Kidney epithelial cell (primary cell): ENCODE results near the gene ERC2. TPM values are rescaled to one million over a fixed set of nuclear protein-coding genes. Genes with fewer than 3 reads are reported as not detected.

Experiments used
- DNase-seq: peaks from one replicate; pipeline ENCODE4 v3.0.0-alpha.2; 2010; ENCODE audit warnings: low read depth
- H3K27me3 ChIP-seq: 2 replicates; pipeline ENCODE4 v1.6.0; 2011; ENCODE audit warnings: low read length; ENCODE audit not compliant: control insufficient read depth, insufficient read depth
- H3K36me3 ChIP-seq: 2 replicates; pipeline ENCODE4 v1.5.1; 2011; ENCODE audit warnings: low read length; ENCODE audit not compliant: control insufficient read depth, insufficient read depth
- H3K4me3 ChIP-seq: 2 replicates; pipeline ENCODE4 v1.5.1; 2011; ENCODE audit warnings: low read depth, mild to moderate bottlenecking, control low read depth, low read length
- total RNA-seq: library from RNA; depleted of rRNA; stranded (reverse); fragments of >200 nt; gene quantifications from 2 replicates; pipeline ENCODE4 v1.2.3, GENCODE V29; 2015
- TF ChIP-seq, protein P1 (sequence below): IDR thresholded peaks from 2 replicates; pipeline ENCODE4 v1.5.1; 2011; ENCODE audit warnings: mild to moderate bottlenecking, moderate library complexity, low read length, control low read depth, inconsistent platforms; ENCODE audit not compliant: insufficient read depth, poor library complexity, severe bottlenecking

ERC2 gene
- total RNA-seq, 1 donor from 2014 or later = 17.0 TPM

- DNase-seq = no peak
- Histone ChIP-seq H3K36me3 (no peaks in the 10 kb centered on the region), H3K27me3 (no peaks in the 10 kb centered on the region), H3K4me3 (no peak overlapping the region)
- TF ChIP-seq, protein P1, sequence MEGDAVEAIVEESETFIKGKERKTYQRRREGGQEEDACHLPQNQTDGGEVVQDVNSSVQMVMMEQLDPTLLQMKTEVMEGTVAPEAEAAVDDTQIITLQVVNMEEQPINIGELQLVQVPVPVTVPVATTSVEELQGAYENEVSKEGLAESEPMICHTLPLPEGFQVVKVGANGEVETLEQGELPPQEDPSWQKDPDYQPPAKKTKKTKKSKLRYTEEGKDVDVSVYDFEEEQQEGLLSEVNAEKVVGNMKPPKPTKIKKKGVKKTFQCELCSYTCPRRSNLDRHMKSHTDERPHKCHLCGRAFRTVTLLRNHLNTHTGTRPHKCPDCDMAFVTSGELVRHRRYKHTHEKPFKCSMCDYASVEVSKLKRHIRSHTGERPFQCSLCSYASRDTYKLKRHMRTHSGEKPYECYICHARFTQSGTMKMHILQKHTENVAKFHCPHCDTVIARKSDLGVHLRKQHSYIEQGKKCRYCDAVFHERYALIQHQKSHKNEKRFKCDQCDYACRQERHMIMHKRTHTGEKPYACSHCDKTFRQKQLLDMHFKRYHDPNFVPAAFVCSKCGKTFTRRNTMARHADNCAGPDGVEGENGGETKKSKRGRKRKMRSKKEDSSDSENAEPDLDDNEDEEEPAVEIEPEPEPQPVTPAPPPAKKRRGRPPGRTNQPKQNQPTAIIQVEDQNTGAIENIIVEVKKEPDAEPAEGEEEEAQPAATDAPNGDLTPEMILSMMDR = no peak
Observed at GRCh38 chr3:56113908-56114307, 354.4 kb downstream of the ERC2 start.

DNA sequence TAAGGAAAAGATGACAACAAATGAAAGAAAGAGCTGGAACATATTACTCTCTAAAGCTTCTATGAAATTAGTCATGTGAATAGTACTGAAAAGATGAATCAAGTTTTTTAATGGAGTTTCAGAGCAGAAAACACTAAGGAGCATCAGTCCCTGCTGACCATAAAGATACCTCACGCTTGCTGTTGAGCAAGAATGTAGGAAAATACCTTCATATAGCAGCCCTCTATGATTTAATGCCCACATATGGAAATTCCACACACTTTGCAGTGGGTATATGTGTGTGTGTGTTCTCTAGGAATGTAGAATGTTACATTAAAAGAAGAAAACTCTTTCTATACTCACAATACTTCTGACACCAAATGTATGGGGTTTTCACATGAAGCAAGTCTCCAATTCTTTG lies 355.0 kb downstream of the ERC2 start:
- Histone ChIP-seq H3K27me3 (no peaks in the 10 kb centered on the region), H3K36me3 (no peaks in the 10 kb centered on the region), H3K4me3 (no peak overlapping the region)
- TF ChIP-seq, protein P1 = no peak
- no peak for DNase-seq

DNA sequence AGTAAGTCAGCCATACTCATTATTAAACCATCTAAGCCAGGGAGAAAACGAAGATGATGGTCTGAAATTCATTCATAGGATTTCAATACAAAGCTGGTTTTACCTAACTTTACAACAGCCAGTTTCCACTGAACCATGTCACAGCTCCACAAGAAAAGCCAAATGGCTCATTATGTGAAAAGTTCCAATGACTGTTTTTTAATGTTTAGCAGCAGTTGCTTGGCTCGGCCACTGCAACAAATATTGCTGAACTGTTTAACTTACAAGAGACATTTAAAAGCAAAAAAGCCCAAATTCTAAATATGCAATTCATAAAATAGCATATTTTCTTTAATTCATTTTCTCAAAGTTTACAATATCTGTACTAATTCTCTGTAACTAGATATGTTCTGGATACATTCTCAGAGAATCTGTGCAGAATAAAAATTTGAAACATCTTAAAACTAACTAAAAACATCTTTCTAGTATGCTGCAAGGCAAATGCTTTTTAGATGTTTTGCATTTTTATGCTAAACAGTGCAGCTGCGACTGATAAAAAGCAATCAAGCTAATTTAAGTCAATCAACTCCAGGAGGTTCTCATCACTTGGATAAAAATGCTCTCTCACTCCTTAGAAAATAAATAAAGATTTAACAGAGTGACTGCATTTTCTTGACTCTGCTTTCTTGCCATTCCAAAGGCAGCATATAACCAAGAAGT lies 356.5 kb downstream of the ERC2 start:
- TF ChIP-seq, protein P1 = no peak
- no peaks in the 10 kb centered on the region for H3K36me3 ChIP-seq
- no peak overlapping the region for H3K4me3 ChIP-seq
- DNase-seq = no peak
- no peaks in the 10 kb centered on the region for H3K27me3 ChIP-seq

GRCh38 chr3:56110886-56111285 lies 357.4 kb downstream of the ERC2 start:
- TF ChIP-seq, protein P1 = no peak
- Histone ChIP-seq H3K36me3 (no peaks in the 10 kb centered on the region), H3K27me3 (no peaks in the 10 kb centered on the region), H3K4me3 (no peak overlapping the region)
- no peak for DNase-seq

- no peaks in the 10 kb centered on the region for H3K36me3 ChIP-seq
- no peaks in the 10 kb centered on the region for H3K27me3 ChIP-seq
- no peak overlapping the region for H3K4me3 ChIP-seq
- DNase-seq = no peak
- TF ChIP-seq, protein P1 = no peak
Observed at GRCh38 chr3:56107157-56107556, 361.1 kb downstream of the ERC2 start.

GRCh38 chr3:56102032-56102431 lies 366.2 kb downstream of the ERC2 start:
- no peak overlapping the region for H3K4me3 ChIP-seq
- no peaks in the 10 kb centered on the region for H3K36me3 ChIP-seq
- H3K27me3 ChIP-seq = no peaks in the 10 kb centered on the region
- TF ChIP-seq, protein P1 = no peak
- DNase-seq = no peak
